H9 (cell line): ENCODE measurements around the gene CDIPT. TPM values are rescaled to one million over a fixed set of nuclear protein-coding genes. Genes with fewer than 3 reads are reported as not detected.

ENCODE experiments used
- DNase-seq: peaks from one replicate; pipeline ENCODE4 v3.0.0-alpha.2; 2017
- H2AFZ ChIP-seq: one replicate; pipeline ENCODE4 v1.6.1; 2013; ENCODE audit warnings: mild to moderate bottlenecking, low read length, control low read depth, moderate library complexity
- H2AK5ac ChIP-seq: 2 replicates; pipeline ENCODE4 v1.6.1; 2013; ENCODE audit warnings: low read length, control low read depth, mixed read lengths; ENCODE audit not compliant: insufficient read length
- H2BK120ac ChIP-seq: one replicate; pipeline ENCODE4 v1.6.1; 2013; ENCODE audit warnings: low read depth, mild to moderate bottlenecking, low read length, control low read depth, inconsistent platforms; ENCODE audit not compliant: poor library complexity, severe bottlenecking
- H2BK12ac ChIP-seq: 2 replicates; pipeline ENCODE4 v1.6.1; 2013; ENCODE audit warnings: low read length, control low read depth, mixed read lengths, low read depth; ENCODE audit not compliant: insufficient read length
- H2BK15ac ChIP-seq: 2 replicates; pipeline ENCODE4 v1.6.1; 2013; ENCODE audit warnings: low read depth, low read length, control low read depth
- H2BK20ac ChIP-seq: one replicate; pipeline ENCODE4 v1.6.1; 2013; ENCODE audit warnings: low read depth, mild to moderate bottlenecking, low read length, control low read depth, inconsistent platforms; ENCODE audit not compliant: poor library complexity, severe bottlenecking
- H2BK5ac ChIP-seq: 2 replicates; pipeline ENCODE4 v1.6.1; 2013; ENCODE audit warnings: low read length, control low read depth, mixed read lengths; ENCODE audit not compliant: insufficient read length
- H3K14ac ChIP-seq: 2 replicates; pipeline ENCODE4 v1.6.1; 2013; ENCODE audit warnings: low read length, control low read depth; ENCODE audit not compliant: insufficient read depth
- H3K18ac ChIP-seq: 2 replicates; pipeline ENCODE4 v1.6.1; 2013; ENCODE audit warnings: low read depth, mild to moderate bottlenecking, mixed read lengths, low read length, control low read depth; ENCODE audit not compliant: insufficient read length
- H3K23ac ChIP-seq: 2 replicates; pipeline ENCODE4 v1.6.1; 2013; ENCODE audit warnings: low read length, control low read depth, mixed read lengths, low read depth; ENCODE audit not compliant: insufficient read length
- H3K23me2 ChIP-seq: 2 replicates; pipeline ENCODE4 v1.6.1; 2013; ENCODE audit warnings: low read depth, mild to moderate bottlenecking, mixed read lengths, low read length, control low read depth; ENCODE audit not compliant: insufficient read length, poor library complexity, severe bottlenecking
- H3K27ac ChIP-seq: 2 replicates; pipeline ENCODE4 v1.5.1; 2013; ENCODE audit warnings: low read length, control low read depth, mixed read lengths, low read depth; ENCODE audit not compliant: insufficient read length
- H3K27me3 ChIP-seq: 2 replicates; pipeline ENCODE4 v1.6.1; 2013; ENCODE audit warnings: low read length, control low read depth, inconsistent platforms; ENCODE audit not compliant: insufficient read depth
- H3K4ac ChIP-seq: 2 replicates; pipeline ENCODE4 v1.6.1; 2013; ENCODE audit warnings: low read depth, mild to moderate bottlenecking, control low read depth, inconsistent platforms, low read length, moderate library complexity
- H3K4me1 ChIP-seq: 2 replicates; pipeline ENCODE4 v1.6.1; 2013; ENCODE audit warnings: low read length, control low read depth, inconsistent platforms; ENCODE audit not compliant: insufficient read depth
- H3K4me2 ChIP-seq: 2 replicates; pipeline ENCODE4 v1.6.1; 2013; ENCODE audit warnings: low read length, control low read depth, mixed read lengths; ENCODE audit not compliant: insufficient read length, insufficient read depth
- H3K56ac ChIP-seq: 2 replicates; pipeline ENCODE4 v1.6.1; 2013; ENCODE audit warnings: low read depth, mild to moderate bottlenecking, mixed read lengths, low read length, control low read depth; ENCODE audit not compliant: insufficient read length
- H3K79me1 ChIP-seq: 2 replicates; pipeline ENCODE4 v1.6.1; 2013; ENCODE audit warnings: low read depth, mild to moderate bottlenecking, moderate library complexity, low read length, control low read depth, inconsistent platforms; ENCODE audit not compliant: insufficient read depth, poor library complexity, severe bottlenecking
- H3K79me2 ChIP-seq: 2 replicates; pipeline ENCODE4 v1.6.1; 2013; ENCODE audit warnings: low read length, control low read depth, inconsistent platforms; ENCODE audit not compliant: insufficient read depth
- H3K9ac ChIP-seq: 2 replicates; pipeline ENCODE4 v1.6.1; 2013; ENCODE audit warnings: low read length, control low read depth, mixed read lengths; ENCODE audit not compliant: insufficient read length; ENCODE audit errors: extremely low read depth
- H3K9me3 ChIP-seq: one replicate; pipeline ENCODE4 v1.6.1; 2013; ENCODE audit warnings: low read depth, low read length, inconsistent platforms; ENCODE audit not compliant: control insufficient read depth
- H3T11ph ChIP-seq: one replicate; pipeline ENCODE4 v1.6.1; 2013; ENCODE audit warnings: mild to moderate bottlenecking, low read length, control low read depth, inconsistent platforms
- H4K20me1 ChIP-seq: one replicate; pipeline ENCODE4 v1.6.1; 2013; ENCODE audit not compliant: control insufficient read depth, insufficient read length, insufficient read depth
- H4K5ac ChIP-seq: 2 replicates; pipeline ENCODE4 v1.6.1; 2013; ENCODE audit warnings: low read depth, mild to moderate bottlenecking, mixed read lengths, low read length, control low read depth; ENCODE audit not compliant: insufficient read length
- H4K8ac ChIP-seq: replicated peaks from 2 replicates; pipeline ENCODE4 v1.6.1; 2013; ENCODE audit warnings: low read length, control low read depth, mixed read lengths, low read depth; ENCODE audit not compliant: insufficient read length
- H4K91ac ChIP-seq: 2 replicates; pipeline ENCODE4 v1.6.1; 2013; ENCODE audit warnings: low read depth, mild to moderate bottlenecking, moderate library complexity, mixed read lengths, low read length, control low read depth; ENCODE audit not compliant: insufficient read length
- H3K27ac Mint-ChIP-seq, 3 experiments: 2 replicates in 2 of 3; 3 replicates in 1 of 3; pipeline ENCODE4 v1.8.0; 2020 to 2021; ENCODE audit warnings: mixed read lengths in 3 of 3, mild to moderate bottlenecking in 1 of 3, moderate library complexity in 1 of 3
- H3K27me3 Mint-ChIP-seq: 2 replicates; pipeline ENCODE4 v1.8.0; 2021; ENCODE audit warnings: low read depth, mild to moderate bottlenecking, moderate library complexity, mixed read lengths
- H3K36me3 Mint-ChIP-seq, 3 experiments: 2 replicates in 2 of 3; 3 replicates in 1 of 3; pipeline ENCODE4 v1.8.0; 2020 to 2021; ENCODE audit warnings: low read depth in 3 of 3, mixed read lengths in 3 of 3; ENCODE audit not compliant: insufficient read depth in 1 of 3
- H3K4me1 Mint-ChIP-seq, 2 experiments: 2 replicates each; pipeline ENCODE4 v1.8.0; 2020; ENCODE audit warnings: mixed read lengths in 2 of 2
- H3K4me3 Mint-ChIP-seq, 2 experiments: 2 replicates in 1 of 2; 3 replicates in 1 of 2; pipeline ENCODE4 v1.8.0; 2020 to 2021; ENCODE audit warnings: mild to moderate bottlenecking in 2 of 2, mixed read lengths in 2 of 2, moderate library complexity in 1 of 2
- H3K9me3 Mint-ChIP-seq, 2 experiments: 2 replicates in 1 of 2; 3 replicates in 1 of 2; pipeline ENCODE4 v1.8.0; 2020; ENCODE audit warnings: mild to moderate bottlenecking in 2 of 2, mixed read lengths in 2 of 2, moderate library complexity in 1 of 2
- CTCF ChIP-seq: fragments of 200-600 bp; sonication (generic); conservative IDR thresholded peaks from 3 replicates; pipeline ENCODE4 v1.8.0; 2021; ENCODE audit warnings: antibody characterized with exemption, mild to moderate bottlenecking
- WGBS: extraction: QIAGEN DNeasy Blood & Tissue Kit; methylation state at CpG from one replicate; pipeline ENCODE4 v1.1.7; 2013; ENCODE audit warnings: missing lambda C conversion rate, low lambda C conversion rate, mixed read lengths; ENCODE audit not compliant: insufficient read length; ENCODE audit errors: extremely low coverage; 5-methylcytosine and 5-hydroxymethylcytosine counted together
- total RNA-seq: library from RNA; stranded (reverse); gene quantifications from 2 replicates; pipeline ENCODE4 v1.2.1, GENCODE V29; 2021

CDIPT gene
- total RNA-seq, 1 experiment from 2014 or later = 70.6 TPM

GRCh38 chr16:29862383-29862883, 593 bp downstream of the CDIPT start:
- Histone ChIP-seq H3K56ac (no peak overlapping the region), H2BK120ac (no peak overlapping the region), H3K79me1 (peaks cover 8% of the 10 kb centered on the region), H4K8ac (no peak overlapping the region), H3K27ac (no peak overlapping the region), H3K23me2 (peaks cover 9% of the 10 kb centered on the region), H3K79me2 (no peaks in the 10 kb centered on the region), H3K18ac (no peak overlapping the region), H2BK5ac (no peak overlapping the region), H3K4me1 (no peaks in the 10 kb centered on the region; the same call in 1 of the 2 replicates), H3K9ac (peak overlapping the region; percentile 68), H2BK12ac (no peak overlapping the region), H3K14ac (peak overlapping the region; percentile 73), H3K4me2 (peak overlapping the region; percentile 91), H4K20me1 (no peaks in the 10 kb centered on the region), H3T11ph (no peak overlapping the region), H2AK5ac (no peak overlapping the region), H4K5ac (no peak overlapping the region), H3K23ac (no peak overlapping the region), H2BK15ac (no peak overlapping the region), H3K4ac (no peak overlapping the region), H4K91ac (no peak overlapping the region), H2BK20ac (no peak overlapping the region), H3K27me3 (no peaks in the 10 kb centered on the region), H2AFZ (no peak overlapping the region), H3K9me3 (no peaks in the 10 kb centered on the region)
- WGBS = no CpG with 5 or more reads among the region's 27 CpGs
- Mint-ChIP-seq H3K4me3 (peak overlapping the region; percentile 97 to 99), H3K36me3 (peaks cover 17 to 33% (median 31%) of the 10 kb centered on the region in 3 experiments; a peak in 6 of 7 replicates), H3K27me3 (peaks cover 2% of the 10 kb centered on the region), H3K9me3 (no peaks in the 10 kb centered on the region), H3K4me1 (peaks cover 9 to 14% of the 10 kb centered on the region in 2 experiments), H3K27ac (peak overlapping the region in 2 of 3 experiments; percentile 76 to 78; a peak in 4 of 7 replicates)
- no peak for DNase-seq
- TF ChIP-seq CTCF = no peak
